AG09309 (cell line): ENCODE measurements around the gene TIMM23.
"Not testable (repeated sequence)": the region's sequence is repeated elsewhere in the genome, so short reads cannot be mapped to it uniquely, and the experiment has no call there.

ENCODE experiments used
- DNase-seq: peaks from one replicate; pipeline ENCODE4 v3.0.0-alpha.2; 2010; ENCODE audit warnings: low read depth
- H3K4me3 ChIP-seq: 2 replicates; pipeline ENCODE4 v1.5.1; 2011; ENCODE audit warnings: mild to moderate bottlenecking, low read depth, low read length, moderate library complexity; ENCODE audit not compliant: control insufficient read depth
- TF ChIP-seq, protein P1 (sequence below): IDR thresholded peaks from 2 replicates; pipeline ENCODE4 v1.5.1; 2011; ENCODE audit warnings: mild to moderate bottlenecking, low read depth, low read length, inconsistent platforms; ENCODE audit not compliant: insufficient read depth, control insufficient read depth; ENCODE audit errors: missing control alignments

Gene TIMM23

DNA sequence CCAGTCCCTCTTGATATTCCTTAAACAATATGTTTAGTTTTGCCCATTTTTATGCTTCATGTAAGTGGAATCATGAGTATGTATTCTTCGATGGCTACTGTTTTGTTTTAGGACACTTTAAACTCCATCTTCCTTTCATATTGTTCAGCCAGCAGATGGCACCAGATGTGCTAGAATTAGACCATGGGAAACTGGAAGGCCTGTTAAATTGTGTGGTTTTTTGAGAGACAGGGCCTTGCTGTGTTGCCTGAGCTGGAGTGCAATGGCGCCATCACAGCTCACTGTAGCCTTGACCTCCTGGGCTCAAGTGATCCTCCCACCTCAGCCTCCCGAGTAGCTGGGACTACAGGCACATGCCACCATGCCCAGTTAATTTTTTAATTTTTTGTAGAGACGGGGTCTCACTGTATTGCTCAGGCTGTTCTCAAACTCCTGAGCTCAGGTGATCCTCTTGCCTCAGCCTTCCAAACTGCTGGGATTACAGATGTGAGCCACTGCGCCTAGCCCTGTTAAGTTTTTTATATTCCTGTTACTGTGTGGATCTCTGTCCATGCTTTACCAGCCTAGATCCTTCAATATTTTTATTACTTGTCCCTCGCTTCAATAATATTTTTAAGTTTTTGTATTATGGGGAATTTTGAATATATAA, 11.4 kb downstream of the TIMM23 start:
- TF ChIP-seq, protein P1, sequence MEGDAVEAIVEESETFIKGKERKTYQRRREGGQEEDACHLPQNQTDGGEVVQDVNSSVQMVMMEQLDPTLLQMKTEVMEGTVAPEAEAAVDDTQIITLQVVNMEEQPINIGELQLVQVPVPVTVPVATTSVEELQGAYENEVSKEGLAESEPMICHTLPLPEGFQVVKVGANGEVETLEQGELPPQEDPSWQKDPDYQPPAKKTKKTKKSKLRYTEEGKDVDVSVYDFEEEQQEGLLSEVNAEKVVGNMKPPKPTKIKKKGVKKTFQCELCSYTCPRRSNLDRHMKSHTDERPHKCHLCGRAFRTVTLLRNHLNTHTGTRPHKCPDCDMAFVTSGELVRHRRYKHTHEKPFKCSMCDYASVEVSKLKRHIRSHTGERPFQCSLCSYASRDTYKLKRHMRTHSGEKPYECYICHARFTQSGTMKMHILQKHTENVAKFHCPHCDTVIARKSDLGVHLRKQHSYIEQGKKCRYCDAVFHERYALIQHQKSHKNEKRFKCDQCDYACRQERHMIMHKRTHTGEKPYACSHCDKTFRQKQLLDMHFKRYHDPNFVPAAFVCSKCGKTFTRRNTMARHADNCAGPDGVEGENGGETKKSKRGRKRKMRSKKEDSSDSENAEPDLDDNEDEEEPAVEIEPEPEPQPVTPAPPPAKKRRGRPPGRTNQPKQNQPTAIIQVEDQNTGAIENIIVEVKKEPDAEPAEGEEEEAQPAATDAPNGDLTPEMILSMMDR: peak; percentile 45
- H3K4me3 ChIP-seq: not testable (repeated sequence)
- DNase-seq: peak; percentile 25

DNA sequence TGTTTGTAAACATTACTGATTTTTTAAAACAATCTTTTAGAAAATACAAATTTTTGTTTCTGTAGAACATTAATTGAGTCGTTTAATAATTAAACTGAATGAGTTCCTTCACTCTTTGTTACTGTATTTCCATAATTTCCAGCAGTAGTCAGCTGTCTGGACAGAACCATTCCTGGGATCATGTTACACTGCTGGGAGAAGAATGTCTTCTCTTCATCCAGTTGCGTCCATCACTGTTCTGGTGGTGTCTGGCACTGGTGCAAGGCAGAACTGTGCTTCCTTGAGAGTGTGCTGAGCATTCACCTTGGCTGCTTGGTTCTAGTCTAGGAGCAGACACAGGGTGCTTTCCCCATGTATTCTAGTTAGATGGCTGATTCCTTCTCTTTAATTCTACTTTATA, 12.2 kb downstream of the TIMM23 start:
- H3K4me3 ChIP-seq, DNase-seq: not testable (repeated sequence)

DNA sequence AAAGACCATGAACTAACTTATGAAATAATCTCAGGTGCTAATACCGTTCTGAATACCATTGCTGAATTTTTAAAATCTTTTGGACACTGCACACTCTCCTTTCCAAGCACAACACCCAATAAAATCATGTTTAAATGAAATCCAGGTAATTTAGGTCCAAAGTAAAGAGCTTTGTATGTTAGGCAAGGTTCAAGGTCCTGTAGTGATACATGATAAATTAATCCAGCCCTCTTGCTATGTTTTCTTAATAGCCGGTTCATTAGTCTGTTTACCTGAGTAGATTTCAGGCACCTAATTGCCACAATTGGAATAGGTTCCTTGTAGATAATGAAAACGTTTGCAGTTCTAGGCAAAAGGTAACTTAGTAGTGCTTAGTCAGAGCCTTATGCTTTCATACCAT, 13.3 kb downstream of the TIMM23 start:
- not testable (repeated sequence) for DNase-seq, H3K4me3 ChIP-seq

DNA sequence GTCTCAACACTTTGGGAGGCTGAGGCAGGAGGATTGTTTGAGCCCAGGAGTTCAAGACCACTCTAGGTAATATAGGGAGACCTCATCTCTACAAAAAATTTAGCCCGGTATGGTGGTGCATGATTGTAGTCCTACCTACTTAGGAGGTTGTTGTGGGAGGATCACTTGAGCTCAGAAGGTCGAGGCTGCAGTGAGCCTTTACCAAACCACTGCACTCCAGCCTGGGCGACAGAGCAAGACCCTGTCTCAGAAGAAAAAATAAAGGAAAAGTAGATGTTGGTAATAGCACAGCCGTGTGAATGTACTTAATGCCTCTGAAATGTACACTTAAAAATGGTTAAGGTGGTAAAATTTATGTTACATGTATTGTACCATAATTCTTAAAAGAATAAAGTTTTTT, 25.3 kb downstream of the TIMM23 start:
- no peak overlapping the region for H3K4me3 ChIP-seq
- no peak for DNase-seq
- TF ChIP-seq, protein P1: no peak

DNA sequence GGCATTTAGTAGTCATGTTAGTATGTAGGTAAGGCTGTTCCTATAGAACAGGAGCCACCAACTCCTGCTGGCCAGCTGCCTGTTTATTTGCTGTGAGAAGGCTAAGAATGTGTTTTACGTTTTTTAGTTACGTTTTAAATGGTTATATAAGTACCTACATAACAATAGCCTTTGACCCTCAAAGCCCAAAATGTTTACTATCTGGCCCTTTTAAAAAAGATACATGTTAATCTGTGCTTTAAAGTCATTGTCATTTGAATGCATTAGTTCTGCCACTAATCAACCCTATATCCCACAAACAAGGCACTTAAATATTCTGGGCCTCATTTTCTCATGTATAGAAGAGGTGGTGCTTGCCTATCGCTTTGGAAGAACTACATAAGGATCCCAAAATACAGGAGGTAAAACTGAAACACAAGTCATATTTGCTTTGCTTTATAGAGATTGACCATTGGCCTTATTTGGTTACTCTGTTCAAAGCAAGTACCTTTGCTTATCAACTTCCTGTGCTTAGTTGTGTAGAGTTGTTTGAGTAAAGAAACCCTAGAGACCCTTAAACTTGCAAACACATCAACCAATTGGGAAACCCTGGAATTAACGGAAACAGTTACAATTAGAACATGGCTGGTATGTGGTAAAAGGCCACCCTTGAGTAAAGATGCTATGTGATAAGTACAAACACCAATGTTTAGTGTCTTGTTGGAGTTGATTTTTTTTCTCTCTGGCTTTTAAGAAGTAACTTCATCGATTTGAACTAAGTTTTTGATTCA, 25.9 kb downstream of the TIMM23 start:
- no peak overlapping the region for H3K4me3 ChIP-seq
- no peak for DNase-seq
- TF ChIP-seq, protein P1: no peak

DNA sequence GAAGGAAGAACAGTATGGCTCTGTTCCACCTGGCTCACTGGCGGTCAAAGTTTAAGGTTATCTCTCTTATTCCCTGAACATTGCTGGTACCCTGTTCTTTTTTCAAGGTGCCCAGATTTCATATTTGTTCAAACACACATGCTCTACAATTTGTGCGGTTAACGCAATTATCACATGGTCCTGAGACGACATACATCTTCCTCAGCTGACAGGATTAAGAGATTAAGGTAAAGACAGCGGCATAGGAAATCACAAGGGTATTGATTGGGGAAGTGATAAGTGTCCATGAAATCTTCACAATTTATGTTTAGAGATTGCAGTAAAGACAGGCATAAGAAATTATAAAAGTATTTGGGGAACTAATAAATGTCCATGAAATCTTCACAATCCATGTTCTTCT, 27.7 kb downstream of the TIMM23 start:
- DNase-seq, H3K4me3 ChIP-seq: not testable (repeated sequence)

DNA sequence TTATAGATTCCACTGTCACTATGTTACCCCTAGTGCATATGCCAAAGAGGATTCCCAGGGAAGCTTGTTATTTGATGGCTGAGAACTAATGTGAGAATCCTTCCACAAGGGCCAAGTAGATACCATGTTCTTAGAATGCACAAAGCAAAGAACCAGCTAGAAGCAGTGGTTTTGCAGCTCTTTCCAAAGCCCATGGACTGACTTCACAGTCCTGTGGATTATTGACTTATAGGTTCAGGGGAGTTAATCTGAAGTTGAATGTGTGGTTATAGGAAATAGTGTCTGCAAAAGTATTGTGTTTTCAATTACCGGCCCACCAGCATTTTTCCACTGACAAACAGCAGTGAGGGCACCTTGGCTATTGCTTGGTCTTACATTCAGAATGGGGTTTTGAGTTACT, 28.2 kb downstream of the TIMM23 start:
- H3K4me3 ChIP-seq: no peak overlapping the region
- TF ChIP-seq, protein P1: no peak
- no peak for DNase-seq

DNA sequence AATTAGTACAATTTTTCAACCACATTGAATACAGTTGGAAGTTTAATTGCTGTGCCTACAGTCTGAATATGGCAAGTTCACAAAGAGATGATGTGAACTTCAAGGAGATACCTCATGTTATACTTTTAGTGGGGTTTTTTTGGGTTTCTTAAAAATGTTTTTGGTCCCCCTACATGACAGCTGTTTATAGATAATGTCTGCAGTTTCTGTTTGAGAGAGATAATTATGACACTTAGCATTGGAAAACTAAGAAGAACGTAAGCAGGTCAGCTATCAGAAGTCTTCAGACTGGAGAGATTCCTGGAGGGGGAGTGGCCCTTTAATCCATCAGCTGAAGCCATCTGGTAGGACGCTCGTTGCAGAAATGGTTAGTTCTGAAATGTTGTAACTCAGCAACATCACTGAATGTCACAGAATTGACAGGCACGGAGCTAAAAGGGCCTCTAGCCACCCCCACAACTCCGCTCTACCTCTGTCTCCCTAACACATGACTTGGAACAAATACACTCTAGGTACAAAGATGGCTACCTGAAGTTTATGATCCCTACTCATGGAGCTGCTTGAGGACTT, 29.0 kb downstream of the TIMM23 start:
- no peak overlapping the region for H3K4me3 ChIP-seq
- TF ChIP-seq, protein P1: no peak
- DNase-seq: no peak

DNA sequence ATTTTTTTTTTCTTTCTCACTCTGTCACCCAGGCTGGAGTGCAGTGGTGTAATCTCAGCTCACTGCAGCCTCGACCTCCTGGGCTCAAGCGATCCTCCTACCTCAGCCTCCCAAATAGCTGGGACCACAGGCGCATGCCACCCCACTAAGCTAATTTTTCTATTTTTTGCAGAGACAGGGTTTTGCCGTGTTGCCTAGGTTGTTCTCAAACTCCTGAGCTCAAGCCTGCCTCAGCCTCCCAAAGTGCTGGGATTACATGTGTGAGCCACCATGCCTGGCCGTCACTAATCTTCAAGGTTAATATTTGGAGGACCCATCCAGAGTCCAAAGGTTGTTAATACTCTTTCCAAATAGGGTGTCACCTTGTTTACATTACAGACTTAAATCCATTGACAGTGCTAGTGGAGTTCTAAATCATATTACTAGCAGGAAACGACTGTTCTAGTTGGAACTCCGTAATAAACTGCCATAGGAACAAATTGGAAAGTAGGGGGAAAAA, 29.9 kb downstream of the TIMM23 start:
- DNase-seq, H3K4me3 ChIP-seq: not testable (repeated sequence)
